LNCAP (cell line): ENCODE data around the gene ANKDD1A.

Experiments
- TF ChIP-seq, protein P1 (sequence below): fragments of 450-650 bp; IDR thresholded peaks from 2 replicates; pipeline ENCODE4 v1.5.1; 2017; ENCODE audit warnings: mild to moderate bottlenecking

ANKDD1A gene

DNA sequence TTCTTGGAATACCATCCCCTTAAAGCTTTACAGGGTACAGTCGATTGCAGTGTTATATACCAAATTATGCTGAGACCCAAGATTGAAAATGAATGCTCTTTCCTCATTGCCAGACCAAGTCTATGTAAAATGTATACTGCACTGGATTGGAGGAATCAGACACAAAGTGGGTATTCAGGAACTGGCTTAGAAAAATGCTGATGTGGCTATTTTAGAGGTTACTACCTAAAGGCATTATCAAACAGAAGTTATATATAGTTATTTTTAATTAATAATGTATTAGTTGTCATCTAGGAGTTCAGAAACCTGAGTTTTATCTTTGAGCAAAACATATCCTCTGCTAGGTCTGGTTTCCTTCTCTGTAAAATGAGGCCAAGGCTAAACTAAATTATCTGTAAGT is 81.6 kb downstream of the ANKDD1A start:
- TF ChIP-seq, protein P1, sequence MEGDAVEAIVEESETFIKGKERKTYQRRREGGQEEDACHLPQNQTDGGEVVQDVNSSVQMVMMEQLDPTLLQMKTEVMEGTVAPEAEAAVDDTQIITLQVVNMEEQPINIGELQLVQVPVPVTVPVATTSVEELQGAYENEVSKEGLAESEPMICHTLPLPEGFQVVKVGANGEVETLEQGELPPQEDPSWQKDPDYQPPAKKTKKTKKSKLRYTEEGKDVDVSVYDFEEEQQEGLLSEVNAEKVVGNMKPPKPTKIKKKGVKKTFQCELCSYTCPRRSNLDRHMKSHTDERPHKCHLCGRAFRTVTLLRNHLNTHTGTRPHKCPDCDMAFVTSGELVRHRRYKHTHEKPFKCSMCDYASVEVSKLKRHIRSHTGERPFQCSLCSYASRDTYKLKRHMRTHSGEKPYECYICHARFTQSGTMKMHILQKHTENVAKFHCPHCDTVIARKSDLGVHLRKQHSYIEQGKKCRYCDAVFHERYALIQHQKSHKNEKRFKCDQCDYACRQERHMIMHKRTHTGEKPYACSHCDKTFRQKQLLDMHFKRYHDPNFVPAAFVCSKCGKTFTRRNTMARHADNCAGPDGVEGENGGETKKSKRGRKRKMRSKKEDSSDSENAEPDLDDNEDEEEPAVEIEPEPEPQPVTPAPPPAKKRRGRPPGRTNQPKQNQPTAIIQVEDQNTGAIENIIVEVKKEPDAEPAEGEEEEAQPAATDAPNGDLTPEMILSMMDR, result no peak

DNA sequence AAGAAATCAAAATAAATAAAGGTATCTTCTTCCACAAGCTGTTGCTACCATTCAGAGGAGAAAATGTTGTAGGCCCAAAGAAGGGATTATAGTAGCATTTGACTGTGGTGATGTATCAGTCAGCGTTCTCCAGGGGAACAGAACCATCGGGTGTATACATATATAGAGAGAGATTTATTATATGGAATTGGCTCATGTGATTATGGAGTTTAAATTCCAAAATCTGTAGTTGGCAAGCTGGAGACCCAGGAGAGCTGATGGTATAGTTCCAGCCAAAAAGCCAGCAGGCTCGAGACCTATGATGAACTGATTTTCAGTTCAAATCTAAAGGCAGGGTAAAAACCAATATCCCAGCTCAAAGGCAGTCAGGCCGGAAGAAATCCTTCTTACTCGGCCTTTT is 85.4 kb downstream of the ANKDD1A start:
- TF ChIP-seq, protein P1, result no peak

DNA sequence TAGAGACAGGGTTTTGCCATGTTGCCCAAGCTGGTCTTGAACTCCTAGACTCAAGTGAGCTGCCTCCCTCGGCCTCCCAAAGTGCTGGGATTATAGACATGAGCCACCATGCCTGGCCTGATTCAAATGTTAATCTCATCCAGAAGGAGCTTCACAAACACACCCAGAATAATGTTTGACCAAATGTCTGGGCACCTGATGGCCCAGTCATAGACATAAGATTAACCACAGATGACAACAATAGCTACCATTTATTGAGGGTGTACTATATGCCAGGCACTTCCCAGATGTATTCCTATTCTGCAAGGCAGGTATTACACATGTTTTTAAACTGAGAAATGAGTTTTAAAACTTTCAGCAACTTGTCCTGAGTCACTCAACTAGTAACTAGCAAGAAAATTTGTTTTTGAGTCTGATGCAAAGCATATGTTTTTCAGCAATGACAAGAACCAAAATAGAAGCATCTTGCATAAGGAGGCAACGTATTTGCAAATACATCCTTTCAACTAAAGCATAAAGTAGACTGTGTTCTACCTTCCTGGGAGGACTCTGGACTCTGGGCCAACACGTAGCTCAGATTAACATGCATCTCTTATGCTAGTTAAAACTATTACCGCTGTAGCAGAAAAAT is 86.2 kb downstream of the ANKDD1A start:
- TF ChIP-seq, protein P1, result no peak

DNA sequence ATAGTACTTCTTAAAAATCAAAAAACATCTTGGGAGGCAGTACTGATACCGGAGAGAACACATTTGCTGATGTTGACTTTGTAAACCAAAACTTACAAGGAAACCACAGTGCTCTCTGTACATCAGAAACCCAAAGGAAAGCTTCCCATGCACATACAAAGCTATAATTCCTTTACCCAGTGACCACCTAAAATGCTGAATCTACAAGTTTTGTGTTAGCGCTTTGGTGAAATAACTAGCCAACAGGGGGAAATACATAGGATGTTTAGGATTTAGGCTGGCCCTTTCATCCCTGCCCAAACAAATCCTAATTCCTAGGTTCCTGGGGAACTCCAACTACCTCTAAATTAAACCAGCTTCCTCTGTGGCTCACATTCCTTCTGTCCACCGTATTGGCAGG is 93.3 kb downstream of the ANKDD1A start:
- TF ChIP-seq, protein P1, result no peak

DNA sequence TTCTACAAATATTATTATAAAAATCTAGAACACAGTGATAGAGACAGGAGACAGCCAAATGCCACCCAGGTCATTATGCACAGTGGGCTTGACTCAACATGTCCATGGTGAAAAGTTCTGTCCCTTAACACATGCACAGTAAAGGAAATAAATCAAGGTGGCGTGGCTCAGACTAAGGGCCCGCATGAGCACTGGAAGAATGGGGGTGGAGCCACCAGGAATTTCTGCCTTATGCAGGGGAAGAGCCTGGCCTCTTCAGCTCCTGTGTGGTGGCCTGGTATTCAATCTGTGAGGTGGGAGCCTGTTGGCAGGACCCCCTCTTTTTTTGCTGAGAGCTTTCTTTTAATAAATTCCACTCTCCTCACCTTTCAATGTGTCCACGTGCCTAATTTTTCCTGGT is 95.2 kb downstream of the ANKDD1A start:
- TF ChIP-seq, protein P1, result no peak
